WI38 (cell line): Measurements from ENCODE around the gene SHC1.

Experiments used
- H3K4me3 ChIP-seq: 2 replicates; pipeline ENCODE4 v1.5.1; 2011; ENCODE audit warnings: low read depth, mild to moderate bottlenecking, control low read depth, low read length
- CTCF ChIP-seq: IDR thresholded peaks from 2 replicates; pipeline ENCODE4 v1.5.1; 2012; ENCODE audit warnings: low read depth, mild to moderate bottlenecking, control low read depth, low read length

Gene SHC1

GRCh38 chr1:155001675-155002463 is 31.3 kb upstream of the SHC1 start:
- TF ChIP-seq CTCF, result peak; percentile 41
- H3K4me3 ChIP-seq, result peak overlapping the region; percentile 81

- no peak for TF ChIP-seq CTCF
Observed at GRCh38 chr1:155001425-155001674, 30.8 kb upstream of the SHC1 start.

GRCh38 chr1:155000726-155001424 is 30.3 kb upstream of the SHC1 start:
- TF ChIP-seq CTCF, result no peak
- peak overlapping the region; percentile 81 for H3K4me3 ChIP-seq

More at GRCh38 chr1:155001425-155001674, 30.8 kb upstream of the SHC1 start:
- peak overlapping the region; percentile 81 for H3K4me3 ChIP-seq

- TF ChIP-seq CTCF, result no peak
- peak overlapping the region; percentile 81 for H3K4me3 ChIP-seq
Observed at GRCh38 chr1:155000411-155000725, 29.8 kb upstream of the SHC1 start.

- no peak for TF ChIP-seq CTCF
- peak overlapping the region; percentile 81 for H3K4me3 ChIP-seq
Observed at GRCh38 chr1:154999571-155000410, 29.2 kb upstream of the SHC1 start.

GRCh38 chr1:154998818-154999570 is 28.4 kb upstream of the SHC1 start:
- peak; percentile 91 for TF ChIP-seq CTCF
- peak overlapping the region; percentile 6; the same call in 1 of the 2 replicates for H3K4me3 ChIP-seq
